Prostate gland (tissue), 2 donors: ENCODE data around the gene NPAS4. TPM values are rescaled to one million over a fixed set of nuclear protein-coding genes. Genes with fewer than 3 reads are reported as not detected.

Source experiments
- DNase-seq: peaks from one replicate; pipeline ENCODE4 v3.0.0-alpha.2; 2019; ENCODE audit warnings: low spot score
- H3K27ac ChIP-seq, 2 donors: fragments of 200-600 bp; sonication (generic); 2 replicates each; pipeline ENCODE4 v1.5.1; 2017 to 2019
- H3K27me3 ChIP-seq: fragments of 200-600 bp; sonication (generic); replicated peaks from 2 replicates; pipeline ENCODE4 v1.5.1; 2019; ENCODE audit not compliant: insufficient read depth
- H3K36me3 ChIP-seq, 2 donors: fragments of 200-600 bp; sonication (generic); 1 replicate in 1 of 2; 2 replicates in 1 of 2; pipeline versions ENCODE4 v1.5.1 to v1.8.1; 2017 to 2019
- H3K4me1 ChIP-seq: fragments of 200-600 bp; sonication (generic); replicated peaks from 2 replicates; pipeline ENCODE4 v1.5.1; 2019
- H3K4me3 ChIP-seq, 2 donors: fragments of 200-600 bp; sonication (generic); 2 replicates each; pipeline ENCODE4 v1.5.1; 2017 to 2019
- H3K9me3 ChIP-seq: fragments of 200-600 bp; sonication (generic); 2 replicates; pipeline ENCODE4 v1.5.1; 2017
- CTCF ChIP-seq, 4 experiments: fragments of 200-600 bp in 2 of 4; fragments of 450-650 bp in 2 of 4; sonication (generic) in 2 of 4; IDR thresholded peaks; 1 replicate in 3 of 4; 2 replicates in 1 of 4; pipeline ENCODE4 v1.5.1; 2016 to 2019; ENCODE audit warnings: antibody characterized with exemption in 4 of 4, mild to moderate bottlenecking in 2 of 4, moderate library complexity in 2 of 4
- POLR2A ChIP-seq: fragments of 450-650 bp; IDR thresholded peaks from one replicate; pipeline ENCODE4 v1.6.1; 2016; ENCODE audit warnings: antibody characterized with exemption, mild to moderate bottlenecking
- POLR2AphosphoS5 ChIP-seq: sonication (generic); formaldehyde crosslinking; IDR thresholded peaks from one replicate; pipeline ENCODE4 v1.6.1; 2017; ENCODE audit warnings: antibody characterized with exemption
- WGBS: methylation state at CpG from one replicate; pipeline ENCODE4 v1.1.5; 2018; 5-methylcytosine and 5-hydroxymethylcytosine counted together
- intact Hi-C: fragments of 100-400 bp; cut with DNase I; formaldehyde crosslinking; loops from one replicate; pipeline ENCODE4 v1.14.2; 2022
- total RNA-seq, 2 donors: library from RNA; depleted of rRNA; stranded (reverse); fragments of >200 nt; gene quantifications; one replicate each; pipeline ENCODE4 v1.1.0, GENCODE V29; 2016

The NPAS4 gene
- total RNA-seq, 2 donors from 2014 or later: 0.74 TPM; not detected in 1

DNA sequence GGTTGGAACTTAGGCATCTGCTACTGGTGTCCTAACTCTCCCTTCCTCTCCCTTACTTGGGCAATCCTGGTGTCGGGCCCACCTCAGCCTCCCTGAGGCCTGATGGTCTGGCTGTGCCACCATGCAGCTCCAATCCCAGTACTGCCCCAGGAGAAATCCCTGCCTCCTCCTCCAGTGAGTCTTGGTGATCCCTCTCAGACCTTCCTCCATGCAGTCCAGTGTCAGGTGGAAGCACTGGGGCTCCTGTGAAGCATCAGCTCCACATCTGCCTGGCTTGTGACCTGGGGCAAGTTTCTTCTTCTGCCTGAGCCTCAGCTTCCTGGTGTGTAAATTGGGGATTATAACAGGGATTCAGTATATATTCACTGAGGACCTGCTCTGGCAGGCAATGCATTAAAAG, 44.1 kb downstream of the NPAS4 start:
- DNase-seq: no peak
- H3K4me3 ChIP-seq: no peak overlapping the region
- H3K4me1 ChIP-seq: peaks cover 3% of the 10 kb centered on the region
- WGBS: 69% methylated on average over 1 of the region's 1 CpG
- no peaks in the 10 kb centered on the region for H3K9me3 ChIP-seq
- TF ChIP-seq POLR2AphosphoS5: no peak
- no peak for TF ChIP-seq POLR2A
- TF ChIP-seq CTCF (IDR thresholded peaks at IDR 0.05): no peak
- no peak overlapping the region for H3K27ac ChIP-seq
- no peaks in the 10 kb centered on the region for H3K36me3 ChIP-seq
- intact Hi-C loops: no loop called here
- H3K27me3 ChIP-seq: no peaks in the 10 kb centered on the region

DNA sequence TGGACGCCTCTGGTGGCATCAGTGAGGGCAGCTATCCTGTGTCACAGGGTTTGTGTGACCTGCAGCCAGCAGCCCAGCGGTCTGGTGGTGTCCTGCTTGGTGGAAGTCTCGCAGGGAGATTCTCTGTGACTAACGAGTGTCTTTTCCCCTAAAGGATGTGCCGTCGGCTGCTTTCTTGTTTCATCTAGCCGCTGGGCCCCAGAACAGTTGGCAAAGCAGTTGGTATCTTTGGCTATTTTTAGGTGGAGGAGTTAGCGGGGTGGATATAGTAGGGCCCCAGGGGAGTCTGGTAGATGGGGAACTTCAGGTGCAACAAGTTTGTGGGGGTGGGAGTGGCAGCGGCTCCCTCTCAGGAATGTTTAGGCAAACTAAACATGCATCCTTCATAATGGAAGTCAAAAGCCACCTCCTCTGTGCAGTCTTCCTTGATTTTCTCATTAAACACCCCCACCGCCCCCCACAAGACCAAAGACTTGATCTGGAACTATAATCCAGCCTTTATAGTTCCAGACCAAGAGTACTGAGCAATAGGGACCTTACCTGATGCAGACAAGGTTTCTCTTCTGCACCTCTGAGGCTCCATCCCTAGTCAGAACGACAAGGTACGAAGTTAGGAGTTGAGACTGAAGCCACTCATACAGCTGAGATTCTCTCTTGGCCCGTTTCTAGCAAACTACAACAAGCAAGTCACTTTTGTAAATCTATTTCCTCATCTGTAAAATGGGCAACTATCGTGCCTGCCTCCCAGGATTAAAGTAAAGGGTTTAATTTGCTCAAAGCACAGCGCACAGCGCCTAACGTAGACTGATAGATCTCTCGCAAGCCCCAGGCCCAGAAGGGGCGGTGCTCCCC, 44.8 kb downstream of the NPAS4 start:
- no peaks in the 10 kb centered on the region for H3K27me3 ChIP-seq
- no peaks in the 10 kb centered on the region for H3K36me3 ChIP-seq
- peak overlapping the region; percentile 71 to 72 for H3K4me3 ChIP-seq
- peak overlapping the region; percentile 72 to 76 for H3K27ac ChIP-seq
- TF ChIP-seq POLR2A (no peak), POLR2AphosphoS5 (no peak), CTCF (IDR thresholded peaks at IDR 0.05) (no peak)
- intact Hi-C loops: loop anchor here (2.0 kb wide), 1 partner anchor 15 kb away; the partner anchor contains the start of gene DPP3
- 37% methylated on average over 19 of the region's 19 CpGs for WGBS
- H3K9me3 ChIP-seq: no peaks in the 10 kb centered on the region
- DNase-seq: no peak
- peaks cover 3% of the 10 kb centered on the region for H3K4me1 ChIP-seq

GRCh38 chr11:66466225-66467033, 45.6 kb downstream of the NPAS4 start, which contains the start of gene PELI3:
PELI3 (plus strand) TSS chr11:66466905; CDS start chr11:66468129, 1,224 bp downstream.
- Histone ChIP-seq H3K4me3 (peak within 1 kb of the TSS; percentile 71 to 72), H3K36me3 (no peaks in the 10 kb centered on the region), H3K27ac (peak within 1 kb of the TSS; percentile 72 to 76), H3K9me3 (no peaks in the 10 kb centered on the region), H3K4me1 (peaks cover 3% of the 10 kb centered on the region), H3K27me3 (no peaks in the 10 kb centered on the region)
- peak; percentile 91 for DNase-seq
- under 1% methylated on average over 59 of the region's 63 CpGs for WGBS
- intact Hi-C loops: loop anchor here (2.0 kb wide), 1 partner anchor 14 kb away; the partner anchor contains the start of gene DPP3
- TF ChIP-seq POLR2A (peak; percentile 60), POLR2AphosphoS5 (peak; percentile 71), CTCF (IDR thresholded peaks at IDR 0.05) (peak in 1 of 4 experiments; percentile 3)

DNA sequence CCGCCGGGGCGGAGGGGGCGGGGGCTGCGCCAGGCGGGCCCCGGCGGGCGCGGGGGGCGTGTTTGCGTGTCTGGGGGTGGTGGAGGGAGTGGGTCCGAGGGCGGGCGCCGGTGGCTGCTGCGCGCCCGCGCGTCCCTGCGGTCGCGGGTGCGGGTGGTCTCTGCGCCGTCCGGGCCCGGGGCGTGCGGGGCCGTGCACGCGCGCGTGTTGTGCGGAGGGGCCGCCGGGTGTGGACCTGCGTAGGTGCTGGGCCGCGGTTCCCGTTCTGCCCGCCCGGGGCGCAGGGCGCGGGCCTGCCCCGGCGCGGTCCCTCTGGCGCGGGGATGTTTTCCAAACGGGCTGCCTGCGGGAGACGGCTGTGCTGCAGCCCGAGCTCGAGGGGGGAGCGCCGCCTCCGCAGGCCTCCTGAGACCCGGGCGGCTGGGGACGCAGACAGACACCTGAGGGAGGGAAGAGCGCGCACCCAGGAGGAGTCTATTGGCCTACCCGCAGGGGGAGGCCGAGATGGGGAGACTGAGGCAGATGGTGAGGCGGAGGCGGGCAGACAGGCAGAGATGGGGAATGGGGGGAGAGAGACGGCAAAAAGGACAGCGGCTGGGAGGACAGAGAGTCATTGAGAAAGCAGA, 46.3 kb downstream of the NPAS4 start:
- 2% methylated on average over 41 of the region's 72 CpGs for WGBS
- peaks cover 3% of the 10 kb centered on the region for H3K4me1 ChIP-seq
- peak overlapping the region; percentile 71 to 72 for H3K4me3 ChIP-seq
- no peaks in the 10 kb centered on the region for H3K9me3 ChIP-seq
- DNase-seq: no peak
- intact Hi-C loops: loop anchor here (2.0 kb wide), 1 partner anchor 14 kb away; the partner anchor contains the start of gene DPP3
- peak overlapping the region; percentile 45 to 72 for H3K27ac ChIP-seq
- H3K27me3 ChIP-seq: no peaks in the 10 kb centered on the region
- no peaks in the 10 kb centered on the region for H3K36me3 ChIP-seq
- TF ChIP-seq POLR2AphosphoS5 (no peak), CTCF (IDR thresholded peaks at IDR 0.05) (peak in 2 of 4 experiments; percentile 40 to 53)
